CD14-positive monocyte (primary cell): ENCODE results near the gene VPS8. TPM values are rescaled to one million over a fixed set of nuclear protein-coding genes. Genes with fewer than 3 reads are reported as not detected.

Experiments
- DNase-seq, 3 donors: peaks; one replicate each; pipeline ENCODE4 v3.0.0-alpha.2; 2011 to 2022
- H2AFZ ChIP-seq: 2 replicates; pipeline ENCODE4 v1.6.0; 2012; ENCODE audit warnings: mild to moderate bottlenecking, low read depth, low read length, inconsistent platforms; ENCODE audit not compliant: insufficient read depth, poor library complexity, severe bottlenecking
- H3K27ac ChIP-seq, 2 donors: 1 replicate in 1 of 2; 2 replicates in 1 of 2; pipeline ENCODE4 v1.5.1; 2012 to 2013; ENCODE audit warnings: low read length in 2 of 2, control low read depth in 1 of 2, inconsistent platforms in 1 of 2, low read depth in 1 of 2, mild to moderate bottlenecking in 1 of 2
- H3K27me3 ChIP-seq, 2 donors: one replicate each; pipeline versions ENCODE4 v1.6.0 to v1.6.1; 2011 to 2013; ENCODE audit warnings: low read length in 2 of 2; ENCODE audit not compliant: control insufficient read depth in 2 of 2, insufficient read depth in 2 of 2
- H3K36me3 ChIP-seq, 2 donors: replicated peaks in 1 of 2; 1 replicate in 1 of 2; 2 replicates in 1 of 2; pipeline versions ENCODE4 v1.5.1 to v1.6.1; 2012 to 2013; ENCODE audit warnings: low read length in 2 of 2, control low read depth in 1 of 2, inconsistent platforms in 1 of 2, mild to moderate bottlenecking in 1 of 2; ENCODE audit not compliant: insufficient read depth in 2 of 2, control insufficient read depth in 1 of 2
- H3K4me1 ChIP-seq, 2 donors: 1 replicate in 1 of 2; 2 replicates in 1 of 2; pipeline versions ENCODE4 v1.5.1 to v1.6.1; 2012 to 2013; ENCODE audit warnings: low read length in 2 of 2, control low read depth in 1 of 2, inconsistent platforms in 1 of 2, mild to moderate bottlenecking in 1 of 2, moderate library complexity in 1 of 2; ENCODE audit not compliant: insufficient read depth in 2 of 2, control insufficient read depth in 1 of 2
- H3K4me2 ChIP-seq: replicated peaks from 2 replicates; pipeline ENCODE3; 2012; ENCODE audit warnings: low read length, moderate library complexity, mild to moderate bottlenecking; ENCODE audit not compliant: poor library complexity, severe bottlenecking; ENCODE audit errors: extremely low read depth
- H3K4me3 ChIP-seq, 3 experiments: fragments of 200-600 bp in 1 of 3; sonication (generic) in 1 of 3; replicated peaks in 1 of 3; 1 replicate in 2 of 3; 2 replicates in 1 of 3; pipeline ENCODE4 v1.5.1; 2011 to 2013; ENCODE audit warnings: low read length in 3 of 3, mild to moderate bottlenecking in 3 of 3, control low read depth in 2 of 3, low read depth in 2 of 3, inconsistent platforms in 1 of 3, moderate library complexity in 1 of 3
- H3K79me2 ChIP-seq: 2 replicates; pipeline ENCODE4 v1.6.0; 2012; ENCODE audit warnings: mild to moderate bottlenecking, control low read depth, inconsistent platforms, low read length, moderate library complexity; ENCODE audit not compliant: insufficient read depth
- H3K9ac ChIP-seq: 2 replicates; pipeline ENCODE4 v1.6.0; 2017; ENCODE audit warnings: low read length, mild to moderate bottlenecking; ENCODE audit not compliant: insufficient read depth, poor library complexity, severe bottlenecking
- H3K9me3 ChIP-seq, 2 donors: replicated peaks in 1 of 2; 1 replicate in 1 of 2; 2 replicates in 1 of 2; pipeline versions ENCODE4 v1.5.1 to v1.6.1; 2012 to 2013; ENCODE audit warnings: low read length in 2 of 2, control low read depth in 1 of 2; ENCODE audit not compliant: control insufficient read depth in 1 of 2, insufficient read depth in 1 of 2
- H4K20me1 ChIP-seq: 2 replicates; pipeline ENCODE4 v1.6.0; 2012; ENCODE audit warnings: mild to moderate bottlenecking, low read length, control low read depth, moderate library complexity; ENCODE audit not compliant: insufficient read depth
- H3K27ac Mint-ChIP-seq, 7 donors: one replicate each; pipeline ENCODE4 v1.8.0; 2020; ENCODE audit warnings: mild to moderate bottlenecking in 7 of 7, mixed read lengths in 7 of 7, moderate library complexity in 6 of 7, inconsistent platforms in 2 of 7
- H3K27me3 Mint-ChIP-seq, 3 donors: one replicate each; pipeline ENCODE4 v1.8.0; 2021 to 2022; ENCODE audit warnings: low read depth in 3 of 3, mild to moderate bottlenecking in 3 of 3, mixed read lengths in 3 of 3, moderate library complexity in 3 of 3, inconsistent platforms in 1 of 3
- H3K36me3 Mint-ChIP-seq, 2 donors: one replicate each; pipeline ENCODE4 v1.8.0; 2020; ENCODE audit warnings: mixed read lengths in 2 of 2, inconsistent platforms in 1 of 2, mild to moderate bottlenecking in 1 of 2
- H3K4me1 Mint-ChIP-seq: one replicate; pipeline ENCODE4 v1.8.0; 2020; ENCODE audit warnings: mild to moderate bottlenecking, mixed read lengths
- H3K4me3 Mint-ChIP-seq, 2 donors: one replicate each; pipeline ENCODE4 v1.8.0; 2020; ENCODE audit warnings: mild to moderate bottlenecking in 2 of 2, mixed read lengths in 2 of 2, moderate library complexity in 1 of 2
- H3K9me3 Mint-ChIP-seq, 7 donors: one replicate each; pipeline ENCODE4 v1.8.0; 2020 to 2022; ENCODE audit warnings: mixed read lengths in 7 of 7, mild to moderate bottlenecking in 6 of 7, moderate library complexity in 6 of 7, inconsistent platforms in 2 of 7
- WGBS: methylation state at CpG from one replicate; pipeline ENCODE4 v1.1.5; 2013; ENCODE audit warnings: missing lambda C conversion rate; ENCODE audit not compliant: insufficient coverage; 5-methylcytosine and 5-hydroxymethylcytosine counted together
- intact Hi-C, 2 donors: fragments of 100-400 bp; cut with micrococcal nuclease; formaldehyde crosslinking; loops; one replicate each; pipeline versions ENCODE4 v1.15.0 to v1.15.1; 2023
- polyA plus RNA-seq, 3 donors: library from polyadenylated mRNA; depleted of rRNA in 1 of 3; unstranded in 2 of 3; stranded (reverse) in 1 of 3; fragments of 300-500 nt in 2 of 3; fragments of >200 nt in 1 of 3; fragmentation: Illumina TruSeq in 2 of 3; gene quantifications; 1 replicate in 2 of 3; 2 replicates in 1 of 3; pipeline ENCODE4 v1.2.3, GENCODE V29; 2012 to 2021
- TF ChIP-seq, protein P1 (sequence below): fragments of 200-600 bp; IDR thresholded peaks from one replicate; pipeline ENCODE4 v1.8.0; 2022; ENCODE audit warnings: antibody characterized with exemption, mild to moderate bottlenecking

VPS8 gene
- polyA plus RNA-seq, 3 donors, result 22.0 to 42.3 (median 29.2) TPM

DNA sequence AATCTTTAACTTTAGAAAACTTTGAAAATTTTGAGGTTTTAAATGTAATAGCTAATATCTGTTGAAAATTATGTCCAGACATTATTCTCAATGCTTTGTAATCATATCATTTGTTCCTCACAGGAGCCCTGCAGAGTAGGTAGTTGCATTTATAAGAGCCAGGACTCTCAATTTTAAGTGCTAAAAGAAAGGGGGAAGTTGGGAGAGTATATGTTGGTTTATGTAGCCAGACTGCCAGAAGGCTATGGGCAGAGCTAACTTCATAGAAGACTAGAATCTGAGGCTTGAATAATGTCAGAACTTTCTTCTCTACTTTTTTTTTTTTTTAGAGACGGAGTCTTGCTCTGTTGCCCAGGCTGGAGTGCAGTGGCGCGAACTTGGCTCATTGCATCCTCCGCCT lies 9.1 kb downstream of the VPS8 start:
- H2AFZ ChIP-seq, result no peak overlapping the region
- Mint-ChIP-seq H3K27ac (no peak overlapping the region), H3K27me3 (no peaks in the 10 kb centered on the region), H3K36me3 (peaks cover 27 to 33% of the 10 kb centered on the region in 2 donors), H3K4me1 (peaks cover 20% of the 10 kb centered on the region), H3K9me3 (peaks cover 0 to 3% (median 0%) of the 10 kb centered on the region in 7 donors), H3K4me3 (no peak overlapping the region)
- no peaks in the 10 kb centered on the region for H3K9me3 ChIP-seq
- peaks cover 20% of the 10 kb centered on the region for H3K79me2 ChIP-seq
- H3K4me1 ChIP-seq, result peaks cover 4 to 10% of the 10 kb centered on the region in 2 donors
- H3K4me2 ChIP-seq, result no peak overlapping the region
- 100% methylated on average over 3 of the region's 4 CpGs for WGBS
- intact Hi-C loops, result no loop called here
- no peak overlapping the region for H3K4me3 ChIP-seq
- TF ChIP-seq, protein P1, sequence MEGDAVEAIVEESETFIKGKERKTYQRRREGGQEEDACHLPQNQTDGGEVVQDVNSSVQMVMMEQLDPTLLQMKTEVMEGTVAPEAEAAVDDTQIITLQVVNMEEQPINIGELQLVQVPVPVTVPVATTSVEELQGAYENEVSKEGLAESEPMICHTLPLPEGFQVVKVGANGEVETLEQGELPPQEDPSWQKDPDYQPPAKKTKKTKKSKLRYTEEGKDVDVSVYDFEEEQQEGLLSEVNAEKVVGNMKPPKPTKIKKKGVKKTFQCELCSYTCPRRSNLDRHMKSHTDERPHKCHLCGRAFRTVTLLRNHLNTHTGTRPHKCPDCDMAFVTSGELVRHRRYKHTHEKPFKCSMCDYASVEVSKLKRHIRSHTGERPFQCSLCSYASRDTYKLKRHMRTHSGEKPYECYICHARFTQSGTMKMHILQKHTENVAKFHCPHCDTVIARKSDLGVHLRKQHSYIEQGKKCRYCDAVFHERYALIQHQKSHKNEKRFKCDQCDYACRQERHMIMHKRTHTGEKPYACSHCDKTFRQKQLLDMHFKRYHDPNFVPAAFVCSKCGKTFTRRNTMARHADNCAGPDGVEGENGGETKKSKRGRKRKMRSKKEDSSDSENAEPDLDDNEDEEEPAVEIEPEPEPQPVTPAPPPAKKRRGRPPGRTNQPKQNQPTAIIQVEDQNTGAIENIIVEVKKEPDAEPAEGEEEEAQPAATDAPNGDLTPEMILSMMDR, result no peak
- peaks cover 62% of the 10 kb centered on the region for H4K20me1 ChIP-seq
- no peak overlapping the region for H3K9ac ChIP-seq
- H3K27ac ChIP-seq, result no peak overlapping the region
- no peak for DNase-seq
- H3K27me3 ChIP-seq, result no peaks in the 10 kb centered on the region
- H3K36me3 ChIP-seq, result peaks cover 4 to 31% of the 10 kb centered on the region in 2 donors

GRCh38 chr3:184822081-184822480 lies 10.1 kb downstream of the VPS8 start:
- intact Hi-C loops, result no loop called here

More at GRCh38 chr3:184822081-184822480, 10.1 kb downstream of the VPS8 start:
- peaks cover 20% of the 10 kb centered on the region for H3K4me1 Mint-ChIP-seq
- H3K4me3 ChIP-seq, result no peak overlapping the region
- H3K9me3 ChIP-seq, result no peaks in the 10 kb centered on the region
- H3K27me3 ChIP-seq, result no peaks in the 10 kb centered on the region
- no peak for DNase-seq
- TF ChIP-seq, protein P1, result no peak
- H3K27me3 Mint-ChIP-seq, result no peaks in the 10 kb centered on the region
- H3K9ac ChIP-seq, result no peak overlapping the region
- H3K36me3 Mint-ChIP-seq, result peaks cover 25 to 30% of the 10 kb centered on the region in 2 donors
- H3K4me3 Mint-ChIP-seq, result no peak overlapping the region
- H2AFZ ChIP-seq, result no peak overlapping the region
- H3K4me1 ChIP-seq, result peaks cover 4 to 10% of the 10 kb centered on the region in 2 donors
- H3K27ac Mint-ChIP-seq, result no peak overlapping the region
- H4K20me1 ChIP-seq, result peaks cover 54% of the 10 kb centered on the region
- no peak overlapping the region for H3K4me2 ChIP-seq
- no peak overlapping the region for H3K27ac ChIP-seq
- H3K79me2 ChIP-seq, result peaks cover 14% of the 10 kb centered on the region
- peaks cover 0 to 3% (median 0%) of the 10 kb centered on the region in 7 donors for H3K9me3 Mint-ChIP-seq
- peaks cover 14 to 31% of the 10 kb centered on the region in 2 donors for H3K36me3 ChIP-seq
